Limb (tissue), 2 donors: ENCODE measurements around the gene KCTD7.
"Not testable (repeated sequence)": the region's sequence is repeated elsewhere in the genome, so short reads cannot be mapped to it uniquely, and the experiment has no call there.

ENCODE experiments used
- DNase-seq, 2 donors: peaks; one replicate each; pipeline ENCODE4 v3.0.0-alpha.2; 2016; ENCODE audit errors: extremely low spot score in 2 of 2

The KCTD7 gene

DNA sequence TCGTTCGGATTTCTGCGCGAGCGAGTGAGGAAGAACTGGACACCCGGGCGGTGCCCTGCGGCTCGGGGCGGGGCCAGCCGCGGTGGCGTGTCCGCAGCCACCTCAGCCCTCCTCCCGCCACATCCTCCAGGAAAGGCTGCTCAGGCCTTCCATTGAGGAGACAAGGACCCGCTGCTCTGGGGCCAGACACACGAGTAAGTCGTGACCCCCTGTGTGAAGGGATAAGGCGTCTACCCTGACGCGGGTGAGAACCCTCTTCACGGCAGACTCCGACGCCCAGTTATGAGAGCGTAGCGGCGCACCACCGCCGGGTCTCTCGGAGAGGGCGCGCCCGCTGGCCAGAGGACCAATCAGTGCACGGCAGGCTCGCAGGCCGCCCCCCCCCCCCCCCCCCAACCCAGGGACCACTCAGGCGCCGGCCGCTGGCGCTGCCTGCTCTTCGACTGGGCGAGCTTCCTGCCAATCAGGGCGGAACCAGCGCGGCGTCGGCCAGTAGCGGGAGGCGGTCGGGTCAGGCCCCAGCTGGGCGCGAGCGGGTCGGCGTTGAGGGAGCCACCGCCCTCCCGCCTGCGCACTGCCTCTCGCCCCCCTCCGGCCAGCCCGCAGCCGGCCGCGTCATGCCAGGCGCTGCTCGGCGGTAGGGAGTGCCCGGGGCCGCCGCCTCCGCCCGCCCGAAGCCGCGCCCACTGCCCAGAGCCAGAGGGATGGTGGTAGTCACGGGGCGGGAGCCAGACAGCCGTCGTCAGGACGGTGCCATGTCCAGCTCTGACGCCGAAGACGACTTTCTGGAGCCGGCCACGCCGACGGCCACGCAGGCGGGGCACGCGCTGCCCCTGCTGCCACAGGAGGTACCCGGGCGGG is at the start of gene KCTD7:
TSS of gene KCTD7 (plus strand) at position 521 of the 861 bp plus-strand sequence. CDS start at position 705, 184 bp downstream.
- peak; percentile 97 to 99 for DNase-seq

DNA sequence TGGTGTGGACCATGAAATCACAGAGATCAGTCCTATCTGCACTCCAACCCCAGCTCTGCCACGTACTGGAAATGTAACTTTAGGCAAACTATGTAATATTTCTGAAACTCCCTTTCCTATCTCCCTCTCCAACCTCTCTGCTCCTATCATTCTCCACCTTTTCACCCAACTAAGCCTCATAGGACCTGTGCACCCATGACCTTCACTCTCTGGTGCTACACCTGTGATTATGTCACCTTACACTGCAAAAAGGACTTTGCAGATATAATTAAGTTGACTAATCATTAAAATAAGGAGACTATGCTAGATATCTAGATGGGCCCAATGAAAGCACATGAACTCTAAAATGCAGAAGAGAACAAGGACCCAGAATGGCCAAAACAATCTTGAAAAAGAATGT is 48.3 kb upstream of the KCTD7 start:
- not testable (repeated sequence) for DNase-seq

DNA sequence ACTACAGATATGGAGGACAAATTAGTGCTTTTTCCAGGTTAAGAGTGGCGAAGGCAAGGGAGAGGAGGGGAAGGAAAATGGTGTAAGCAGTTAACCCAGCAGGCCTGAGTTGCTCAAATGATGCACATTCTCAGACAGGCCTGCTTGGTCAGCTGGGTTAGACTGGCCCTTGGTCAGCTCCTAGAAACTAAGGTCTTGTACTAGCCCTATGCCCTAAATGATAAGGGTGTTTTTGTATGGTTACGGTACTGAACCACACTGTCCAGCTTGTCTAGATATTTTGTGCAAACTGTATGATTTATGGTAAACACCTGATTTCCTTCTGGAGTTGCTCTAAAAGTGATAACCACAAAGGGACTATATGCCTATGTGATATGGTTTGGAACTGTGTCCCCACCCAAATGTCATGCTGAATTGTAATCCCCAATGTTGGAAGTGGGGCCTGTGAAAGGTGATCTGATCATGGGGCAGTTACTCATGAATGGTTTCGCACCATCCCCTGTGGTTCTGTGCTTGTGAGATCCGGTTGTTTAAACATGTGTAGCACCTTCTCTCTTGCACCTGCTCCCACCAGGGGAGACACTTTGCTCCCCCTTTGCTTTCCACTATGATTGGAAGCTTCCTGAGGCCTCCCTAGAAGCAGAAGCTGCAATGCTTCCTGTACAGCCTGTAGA is 45.7 kb upstream of the KCTD7 start:
- not testable (repeated sequence) for DNase-seq

DNA sequence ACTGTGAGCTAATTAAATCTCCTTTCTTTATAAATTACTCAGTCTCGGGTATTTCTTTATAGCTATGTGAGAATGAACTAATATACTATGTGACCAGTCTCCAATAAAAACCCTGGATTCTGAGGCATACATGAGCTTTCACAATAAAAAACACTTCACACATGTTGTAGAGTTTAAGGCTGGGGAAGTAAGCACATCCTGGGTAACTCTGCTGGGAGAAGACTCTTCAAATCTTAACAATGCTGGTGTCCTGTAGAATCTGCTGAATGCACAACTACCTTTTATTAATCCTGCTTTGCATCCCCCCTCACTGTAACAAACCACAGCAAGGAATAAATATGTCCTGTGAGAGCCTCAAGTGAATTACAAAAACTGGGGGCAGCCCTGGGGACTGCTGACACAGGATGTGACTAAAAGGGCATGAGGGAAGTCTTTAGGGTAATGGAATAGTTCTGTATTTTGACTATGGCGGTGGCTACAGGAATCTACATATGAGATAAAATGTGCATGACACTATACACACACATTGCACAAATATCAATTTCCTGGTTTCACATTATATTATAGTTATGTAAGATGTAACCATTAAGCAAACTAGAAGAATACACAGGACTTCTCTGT is 45.1 kb upstream of the KCTD7 start:
- DNase-seq, result no peak

DNA sequence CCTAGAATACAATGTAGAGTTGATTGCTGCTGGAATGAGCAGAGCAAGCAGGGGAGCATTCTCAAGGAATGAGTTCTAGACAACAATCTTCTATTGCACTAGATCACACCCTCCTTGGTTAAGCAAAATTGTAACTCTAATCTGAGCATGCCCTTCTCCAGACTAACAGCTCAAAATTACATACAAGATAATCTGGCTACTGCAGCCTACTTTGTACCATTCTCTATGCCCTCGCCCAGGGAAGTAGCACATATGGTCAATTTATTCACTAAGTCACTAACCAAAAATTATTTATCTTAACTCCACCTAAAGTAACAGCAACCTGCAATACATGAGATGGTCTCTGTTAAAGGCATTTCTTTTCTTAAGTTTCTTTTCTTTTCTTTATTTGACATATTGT is 42.5 kb upstream of the KCTD7 start:
- no peak for DNase-seq

DNA sequence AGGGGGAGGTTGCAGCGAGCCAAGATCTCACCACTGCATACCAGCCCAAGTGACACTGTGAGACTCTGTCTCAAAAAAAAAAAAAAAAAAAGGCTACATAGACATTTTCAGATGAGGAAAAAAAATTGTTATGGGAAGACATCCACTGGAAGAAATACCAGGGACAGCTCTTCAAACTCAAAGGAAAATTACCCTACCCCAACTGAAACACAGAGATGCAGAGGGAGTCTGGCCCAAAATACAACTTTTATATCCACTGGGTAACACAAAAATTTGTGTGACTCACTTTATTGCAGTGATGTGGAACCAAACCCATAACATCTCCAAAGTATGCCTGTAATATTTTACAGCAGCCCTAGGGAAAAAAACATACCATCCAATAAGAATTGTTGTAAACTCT is 40.5 kb upstream of the KCTD7 start:
- DNase-seq, result not testable (repeated sequence)

DNA sequence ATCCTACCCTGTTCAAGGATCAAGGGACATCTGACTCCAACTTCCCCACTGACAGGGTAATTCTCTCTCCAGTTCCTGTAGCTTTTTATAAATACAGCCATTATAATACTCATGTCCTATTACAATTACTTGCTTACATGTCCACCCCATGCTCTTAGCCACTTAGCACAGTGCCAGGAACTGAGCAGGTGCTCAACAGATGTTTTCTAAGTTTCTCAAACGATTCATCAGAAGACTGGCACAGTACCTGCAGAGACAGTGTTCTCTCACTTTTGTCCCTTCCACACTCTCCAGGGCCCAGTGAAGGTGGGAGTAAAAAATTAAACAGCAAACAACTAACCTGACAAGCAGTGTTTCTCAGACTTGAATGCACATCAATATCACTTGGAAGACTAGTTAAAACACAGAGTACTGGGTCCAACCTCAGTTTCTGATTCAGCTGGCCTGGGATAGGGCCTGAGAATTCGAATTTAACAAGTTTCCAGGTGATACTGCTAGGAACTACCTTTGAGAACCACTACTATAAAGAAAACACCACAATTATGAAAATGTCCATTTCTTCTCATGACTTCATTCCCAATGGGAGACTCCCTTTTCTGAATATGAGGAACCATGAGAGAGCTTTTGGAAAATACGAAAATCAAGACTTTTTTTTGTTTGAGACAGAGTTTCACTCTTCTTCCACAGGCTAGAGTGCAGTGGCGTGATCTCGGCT is 39.7 kb upstream of the KCTD7 start:
- not testable (repeated sequence) for DNase-seq

DNA sequence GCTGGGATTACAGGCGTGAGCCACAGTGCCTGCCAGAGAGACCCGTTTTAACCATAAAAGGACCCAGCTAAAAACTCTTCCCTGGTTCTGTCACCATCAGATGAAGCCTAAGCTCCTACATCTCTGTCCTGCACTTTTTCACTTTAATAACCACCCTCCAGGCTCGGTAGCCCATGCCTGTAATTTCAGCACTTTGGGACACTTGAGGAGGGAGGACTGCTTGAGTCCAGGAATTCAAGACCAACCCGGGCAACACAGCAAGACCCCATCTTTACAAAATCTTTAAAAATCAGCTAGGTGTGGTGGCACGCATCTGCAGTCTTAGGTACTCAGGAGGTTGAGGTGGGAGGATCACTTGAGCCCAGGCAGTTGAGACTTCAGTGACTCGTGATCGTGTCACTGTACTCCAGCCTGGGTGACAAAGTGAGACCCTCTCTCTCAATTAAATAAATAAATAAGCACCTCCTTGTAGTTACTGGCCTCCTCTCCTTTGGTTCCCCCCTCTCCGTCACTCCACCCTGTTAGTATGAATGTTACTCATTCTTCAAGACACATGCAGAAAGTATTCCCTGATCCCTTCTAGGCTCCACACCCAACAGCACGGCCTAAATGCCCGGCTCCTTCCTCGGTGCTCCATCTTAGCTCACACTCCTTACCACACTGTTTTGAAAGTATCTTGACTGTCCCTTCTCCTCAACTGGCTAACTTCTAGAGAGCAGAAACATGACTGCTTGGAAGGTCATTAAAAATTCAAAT is 38.2 kb upstream of the KCTD7 start:
- DNase-seq, result not testable (repeated sequence)

DNA sequence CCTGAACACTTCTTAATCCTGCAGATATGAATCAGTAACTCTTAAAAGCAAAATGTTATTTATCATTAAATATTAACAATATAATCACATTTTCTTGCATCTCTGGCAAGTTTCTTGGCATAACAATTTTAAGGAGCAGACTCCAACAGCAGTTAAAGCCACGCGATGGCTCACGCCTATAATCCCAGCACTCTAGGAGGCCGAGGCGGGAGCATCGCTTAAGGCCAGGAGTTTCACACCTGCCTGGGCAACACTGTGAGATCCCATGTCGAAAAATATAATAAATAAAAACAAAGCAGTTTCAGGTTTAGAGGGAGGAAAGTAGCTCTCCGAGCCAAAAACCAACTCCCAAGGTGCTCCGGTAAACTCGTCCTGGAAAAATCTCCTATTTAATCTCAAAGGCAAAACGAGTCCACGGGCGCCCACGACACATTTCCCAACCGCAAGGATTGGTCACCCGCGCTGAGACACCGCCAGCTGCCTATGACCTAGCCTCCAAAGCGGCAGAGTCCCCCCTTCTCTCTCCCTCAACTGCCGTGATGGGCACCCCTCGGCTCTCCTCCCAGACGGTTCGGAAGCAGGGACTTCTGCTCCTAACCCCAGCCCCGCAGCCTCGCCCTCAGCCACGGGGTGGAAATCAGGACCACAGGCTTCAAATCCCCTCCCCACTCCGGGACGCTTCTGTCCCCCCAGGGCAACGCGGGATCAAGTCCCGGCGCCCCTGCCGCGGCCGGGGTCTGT is 37.5 kb upstream of the KCTD7 start:
- peak in 1 of 2 donors; percentile 26 for DNase-seq

DNA sequence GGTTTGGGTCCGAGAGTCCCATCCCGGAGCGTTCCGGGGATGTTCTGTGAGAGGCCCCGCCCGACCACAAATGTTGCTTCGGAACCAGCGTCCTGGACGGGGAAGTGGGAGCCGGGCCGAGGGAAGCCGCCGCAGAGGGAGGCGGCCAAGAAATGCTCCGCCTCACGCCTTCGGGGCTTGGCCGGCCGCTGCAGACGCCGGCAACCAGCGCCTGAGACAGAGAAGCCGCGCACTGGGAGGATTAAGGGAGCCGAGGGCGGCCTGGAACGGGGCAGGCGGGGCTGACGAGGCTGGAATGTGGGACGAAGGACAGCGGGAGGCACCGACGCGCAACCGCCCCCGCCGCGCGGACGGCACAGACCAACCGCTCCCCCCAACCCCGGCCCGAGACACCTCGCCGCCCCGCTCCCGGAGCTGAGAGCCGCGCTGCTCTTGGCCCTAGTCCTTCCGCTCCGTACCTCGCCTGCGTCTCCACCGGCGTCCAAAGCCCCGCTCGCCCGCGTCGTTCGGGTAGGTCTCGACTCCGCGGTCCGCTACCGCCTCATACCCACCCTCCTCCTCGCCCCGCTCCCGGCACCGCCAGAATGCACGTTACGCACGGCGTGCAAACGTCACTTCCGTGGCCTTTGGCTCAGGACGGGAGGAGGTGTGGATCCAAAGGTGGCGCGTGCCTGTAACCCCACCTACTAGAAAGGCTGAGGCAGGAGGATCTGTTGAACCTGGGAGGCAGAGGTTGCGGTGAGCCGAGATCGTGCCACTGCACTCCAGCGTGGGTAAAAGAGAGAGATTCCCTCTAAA is 36.7 kb upstream of the KCTD7 start:
- peak; percentile 81 to 93 for DNase-seq

DNA sequence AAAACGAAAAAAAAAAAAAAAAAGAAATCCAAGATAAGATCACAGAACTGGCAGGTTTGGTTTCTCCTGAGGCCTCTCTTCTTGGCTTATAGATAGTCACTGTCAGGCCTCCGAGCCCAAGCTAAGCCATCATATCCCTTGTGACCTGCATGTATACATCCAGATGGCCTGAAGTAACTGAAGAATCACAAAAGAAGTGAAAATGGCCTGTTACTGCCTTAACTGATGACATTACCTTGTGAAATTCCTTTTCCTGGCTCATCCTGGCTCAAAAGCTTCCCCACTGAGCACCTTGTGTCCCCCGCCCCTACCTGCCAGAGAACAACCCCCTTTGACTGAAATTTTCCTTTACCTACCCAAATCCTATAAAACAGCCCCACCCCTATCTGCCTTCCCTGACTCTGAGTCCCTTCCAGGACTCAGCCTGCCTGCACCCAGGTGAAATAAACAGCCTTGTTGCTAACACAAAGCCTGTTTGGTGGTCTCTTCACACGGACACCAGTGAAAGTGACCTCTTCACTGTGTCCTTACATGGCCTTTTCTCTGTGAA is 36.0 kb upstream of the KCTD7 start:
- not testable (repeated sequence) for DNase-seq

DNA sequence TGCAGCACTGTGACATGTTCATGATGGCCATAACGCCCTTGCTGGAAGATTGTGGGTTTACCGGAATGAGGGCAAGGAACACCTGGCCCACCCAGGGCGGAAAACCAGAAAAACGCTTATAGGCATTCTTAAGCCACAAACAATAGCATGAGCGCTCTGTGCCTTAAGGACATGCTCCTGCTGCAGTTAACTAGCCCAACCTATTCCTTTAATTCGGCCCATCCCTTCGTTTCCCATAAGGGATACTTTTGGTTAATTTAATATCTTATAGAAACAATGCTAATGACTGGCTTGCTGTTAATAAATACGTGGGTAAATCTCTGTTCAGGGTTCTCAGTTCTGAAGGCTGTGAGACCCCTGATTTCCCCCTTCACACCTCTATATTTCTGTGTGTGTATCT is 34.6 kb upstream of the KCTD7 start:
- DNase-seq, result not testable (repeated sequence)

DNA sequence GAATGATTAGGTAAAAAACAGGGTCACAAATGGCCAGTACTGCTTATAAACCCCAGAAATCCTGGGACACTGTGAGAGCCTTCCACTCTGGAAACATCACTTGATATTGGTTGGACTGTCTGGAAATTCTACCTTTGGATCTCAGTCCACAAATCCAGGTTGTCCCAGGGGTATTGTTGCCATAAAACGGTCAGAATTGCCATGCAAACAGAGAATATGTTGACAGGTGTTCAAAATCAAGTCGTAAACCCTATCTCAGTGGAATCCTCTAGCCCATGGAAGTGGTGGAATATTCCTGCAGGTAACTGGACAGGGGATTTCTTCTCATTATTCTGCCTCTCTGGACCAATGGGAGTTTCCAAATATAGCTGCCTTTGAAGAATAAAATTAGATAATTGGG is 31.2 kb upstream of the KCTD7 start:
- DNase-seq, result no peak

DNA sequence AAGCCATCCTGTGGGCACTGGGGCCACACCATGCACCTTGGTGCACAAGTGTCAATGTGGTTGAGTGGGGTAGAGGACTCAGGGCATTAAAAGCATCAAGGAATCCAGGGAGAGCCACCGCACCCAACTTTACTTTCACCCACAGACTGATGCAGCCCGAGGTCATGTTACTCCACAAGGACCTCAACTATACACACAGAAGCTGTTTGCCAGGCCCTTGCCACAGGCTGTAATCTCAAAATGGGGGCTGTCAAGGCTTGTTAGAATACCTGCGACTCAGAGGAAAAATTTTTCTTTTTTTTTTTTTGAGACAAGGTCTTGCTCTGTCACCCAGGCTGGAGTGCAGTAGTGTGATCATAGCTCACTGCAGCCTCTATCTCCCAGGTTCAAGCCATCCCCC is 26.5 kb upstream of the KCTD7 start:
- DNase-seq, result no peak

DNA sequence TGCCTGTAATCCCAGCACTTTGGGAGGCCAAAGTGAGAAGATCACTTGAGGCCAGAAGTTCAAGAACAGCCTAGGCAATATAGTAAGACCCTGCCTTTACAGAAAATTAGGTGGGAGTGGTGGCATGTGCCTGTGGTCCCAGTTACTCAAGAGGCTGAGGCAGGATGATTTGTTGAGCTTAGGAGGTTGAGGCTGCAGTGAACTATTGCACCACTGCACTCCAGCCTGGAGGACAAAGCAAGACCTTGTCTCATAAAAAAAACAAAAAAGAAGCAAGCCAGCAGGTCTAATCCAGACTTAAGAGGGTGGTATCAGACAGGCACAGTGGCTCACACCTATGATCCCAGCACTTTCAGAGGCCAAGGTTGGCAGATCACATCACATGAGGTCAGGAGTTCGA is 24.5 kb upstream of the KCTD7 start:
- no peak for DNase-seq

DNA sequence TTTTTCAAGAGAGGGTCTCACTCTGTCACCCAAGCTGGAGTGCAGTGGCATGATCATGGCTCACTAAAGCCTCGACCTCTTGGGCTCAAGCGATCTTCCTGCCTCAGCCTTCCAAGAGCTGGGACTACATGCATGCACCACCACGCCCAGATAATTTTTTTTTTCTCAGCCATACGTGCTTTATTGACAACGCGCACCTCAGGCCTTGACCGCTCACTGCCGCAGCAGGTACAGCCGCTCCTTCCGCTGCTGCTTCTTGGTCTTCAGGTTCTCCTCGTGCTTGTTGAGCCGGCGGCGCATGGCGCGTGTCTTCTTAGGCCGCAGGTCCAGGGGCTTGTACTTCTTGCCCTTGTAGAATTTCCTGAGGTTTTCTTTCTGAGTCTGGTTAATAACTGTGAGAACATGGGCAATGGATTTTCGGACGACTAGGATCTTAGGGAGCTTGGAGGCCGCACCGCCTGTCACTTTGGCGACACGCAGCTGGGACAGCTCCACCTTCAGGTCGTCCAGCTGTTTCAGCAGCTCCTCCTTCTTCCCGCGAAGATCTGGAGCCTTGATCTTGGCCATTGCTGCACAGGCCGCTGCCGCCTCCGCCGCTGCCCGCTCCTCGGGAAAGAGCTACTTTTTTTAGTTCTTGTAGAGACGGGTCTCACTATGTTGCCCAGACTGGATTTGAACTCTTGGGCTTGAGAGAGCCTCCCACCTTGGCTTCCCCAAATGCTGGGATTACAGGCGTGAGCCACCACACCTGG is 22.0 kb upstream of the KCTD7 start:
- DNase-seq, result not testable (repeated sequence)

DNA sequence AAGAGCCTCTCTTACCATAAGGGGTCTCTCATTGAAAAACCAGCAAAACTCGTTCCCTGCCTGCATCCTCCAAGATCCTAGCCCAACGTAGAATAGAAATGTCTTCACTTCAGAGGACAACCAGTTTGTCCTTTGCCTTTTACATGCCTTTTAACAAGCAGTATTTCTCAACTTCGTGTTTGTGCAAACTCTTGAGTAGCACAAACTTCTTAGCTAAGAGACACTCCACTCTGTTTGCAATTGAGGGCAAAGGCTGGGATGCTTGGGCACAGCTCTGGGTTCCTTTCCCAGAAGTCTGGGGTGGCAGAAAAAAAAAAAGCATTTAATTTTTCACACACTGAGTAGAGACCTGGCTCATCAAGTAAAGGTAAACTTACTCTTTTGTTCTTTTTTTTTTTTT is 19.5 kb upstream of the KCTD7 start:
- no peak for DNase-seq

DNA sequence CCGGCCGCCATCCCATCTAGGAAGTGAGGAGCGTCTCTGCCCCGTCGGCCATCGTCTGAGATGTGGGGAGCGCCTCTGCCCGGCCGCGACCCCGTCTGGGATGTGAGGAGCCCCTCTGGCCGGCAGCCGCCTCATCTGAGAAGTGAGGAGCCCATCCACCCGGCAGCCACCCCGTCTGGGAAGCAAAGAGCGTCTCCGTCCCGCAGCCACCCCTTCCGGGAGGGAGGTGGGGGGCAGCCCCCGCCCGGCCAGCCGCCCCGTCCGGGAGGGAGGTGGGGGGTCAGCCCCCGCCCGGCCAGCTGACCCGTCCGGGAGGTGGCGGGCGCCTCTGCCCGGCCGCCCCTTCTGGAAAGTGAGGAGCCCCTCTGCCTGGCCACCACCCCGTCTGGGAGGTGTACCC is 14.1 kb upstream of the KCTD7 start:
- not testable (repeated sequence) for DNase-seq
